Thyroid gland (tissue), 4 donors: ENCODE data around the gene HOXC11.

Source experiments
- POLR2A ChIP-seq, 2 donors: fragments of 450-650 bp; IDR thresholded peaks; one replicate each; pipeline ENCODE4 v1.6.1; 2017; ENCODE audit warnings: antibody characterized with exemption in 2 of 2, mild to moderate bottlenecking in 2 of 2, moderate library complexity in 1 of 2
- TF ChIP-seq, protein P1 (sequence below), 6 experiments: fragments of 200-600 bp in 3 of 6; fragments of 450-650 bp in 3 of 6; sonication (generic) in 3 of 6; IDR thresholded peaks; one replicate each; pipeline ENCODE4 v1.5.1; 2016 to 2019; ENCODE audit warnings: antibody characterized with exemption in 6 of 6, mild to moderate bottlenecking in 2 of 6, inconsistent platforms in 1 of 6, moderate library complexity in 1 of 6

DNA sequence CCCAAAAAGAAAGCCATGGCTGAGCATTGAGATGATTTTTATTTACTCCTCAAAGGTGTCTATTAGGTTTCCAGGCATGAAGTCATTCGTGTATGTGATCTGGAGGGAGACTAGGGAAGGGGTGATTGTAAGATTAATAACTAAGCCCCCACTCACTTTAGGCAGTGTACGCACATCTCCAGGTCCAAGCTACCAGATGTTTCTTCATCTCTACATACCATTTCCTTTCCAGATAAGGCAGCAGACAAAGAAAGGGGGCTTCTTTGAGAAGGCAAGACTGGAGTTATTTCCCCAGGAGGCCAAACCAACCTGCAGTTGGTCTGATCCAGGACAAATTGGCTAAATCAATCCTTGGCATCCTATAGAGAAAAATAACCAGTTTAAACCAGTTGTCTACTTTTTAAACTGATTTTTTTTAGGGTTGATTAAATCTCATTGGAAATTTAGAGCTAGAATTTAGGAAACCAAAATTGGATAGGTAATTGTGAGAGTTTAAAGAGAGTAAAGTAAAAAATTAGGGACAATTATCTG, 30.4 kb upstream of the HOXC11 start:
- TF ChIP-seq, protein P1, sequence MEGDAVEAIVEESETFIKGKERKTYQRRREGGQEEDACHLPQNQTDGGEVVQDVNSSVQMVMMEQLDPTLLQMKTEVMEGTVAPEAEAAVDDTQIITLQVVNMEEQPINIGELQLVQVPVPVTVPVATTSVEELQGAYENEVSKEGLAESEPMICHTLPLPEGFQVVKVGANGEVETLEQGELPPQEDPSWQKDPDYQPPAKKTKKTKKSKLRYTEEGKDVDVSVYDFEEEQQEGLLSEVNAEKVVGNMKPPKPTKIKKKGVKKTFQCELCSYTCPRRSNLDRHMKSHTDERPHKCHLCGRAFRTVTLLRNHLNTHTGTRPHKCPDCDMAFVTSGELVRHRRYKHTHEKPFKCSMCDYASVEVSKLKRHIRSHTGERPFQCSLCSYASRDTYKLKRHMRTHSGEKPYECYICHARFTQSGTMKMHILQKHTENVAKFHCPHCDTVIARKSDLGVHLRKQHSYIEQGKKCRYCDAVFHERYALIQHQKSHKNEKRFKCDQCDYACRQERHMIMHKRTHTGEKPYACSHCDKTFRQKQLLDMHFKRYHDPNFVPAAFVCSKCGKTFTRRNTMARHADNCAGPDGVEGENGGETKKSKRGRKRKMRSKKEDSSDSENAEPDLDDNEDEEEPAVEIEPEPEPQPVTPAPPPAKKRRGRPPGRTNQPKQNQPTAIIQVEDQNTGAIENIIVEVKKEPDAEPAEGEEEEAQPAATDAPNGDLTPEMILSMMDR (IDR thresholded peaks at IDR 0.05): no peak
- TF ChIP-seq POLR2A (IDR thresholded peaks at IDR 0.05): no peak
